DMS79 (cell line): ENCODE data around the gene MAN1C1.
"Not testable (repeated sequence)": the region's sequence is repeated elsewhere in the genome, so short reads cannot be mapped to it uniquely, and the experiment has no call there.

Source experiments
- DNase-seq: peaks from one replicate; lab custom pipeline; 2025; lab: John Stamatoyannopoulos, UW

The MAN1C1 gene

DNA sequence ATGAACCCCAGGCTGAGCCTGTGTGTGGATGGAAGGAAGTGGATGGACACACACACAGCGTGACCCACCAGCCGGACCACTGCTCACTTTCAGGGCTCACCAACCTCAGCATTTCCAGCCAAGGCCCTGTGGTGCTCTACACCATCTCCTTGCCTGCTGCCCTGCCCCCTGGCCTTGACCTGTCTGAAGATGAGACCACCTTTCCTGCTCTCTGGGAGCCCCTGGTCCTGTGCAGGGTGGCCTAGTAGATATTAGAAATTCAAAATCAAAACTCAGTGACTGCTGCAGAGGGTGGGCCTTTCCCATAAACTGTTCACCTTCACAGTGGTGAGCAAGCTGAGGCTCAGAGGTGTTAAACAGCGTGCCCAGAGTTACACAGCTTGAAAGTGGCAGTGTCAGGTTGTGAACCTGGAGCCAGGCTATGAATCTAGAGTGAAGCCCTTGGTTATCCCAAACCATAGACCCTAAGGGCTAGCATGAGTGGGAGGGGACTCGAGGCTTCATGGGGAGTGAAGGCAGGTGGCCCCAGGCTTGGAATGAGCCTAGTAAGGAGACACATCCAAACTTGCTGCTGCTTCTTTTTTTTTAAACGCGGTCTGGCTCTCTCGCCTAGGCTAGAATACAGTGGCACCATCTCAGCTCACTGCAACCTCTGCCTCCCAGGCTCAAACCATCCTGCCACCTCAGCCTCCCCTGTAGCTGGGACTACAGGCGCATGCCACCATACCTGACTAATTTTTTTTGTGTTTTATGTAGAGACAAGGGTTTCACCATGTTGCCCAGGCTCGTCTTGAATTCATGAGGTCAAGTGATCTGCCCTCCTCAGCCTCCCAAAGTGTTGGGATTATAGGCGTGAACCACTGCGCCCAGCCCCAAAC lies 41.5 kb downstream of the MAN1C1 start:
- DNase-seq: no peak

DNA sequence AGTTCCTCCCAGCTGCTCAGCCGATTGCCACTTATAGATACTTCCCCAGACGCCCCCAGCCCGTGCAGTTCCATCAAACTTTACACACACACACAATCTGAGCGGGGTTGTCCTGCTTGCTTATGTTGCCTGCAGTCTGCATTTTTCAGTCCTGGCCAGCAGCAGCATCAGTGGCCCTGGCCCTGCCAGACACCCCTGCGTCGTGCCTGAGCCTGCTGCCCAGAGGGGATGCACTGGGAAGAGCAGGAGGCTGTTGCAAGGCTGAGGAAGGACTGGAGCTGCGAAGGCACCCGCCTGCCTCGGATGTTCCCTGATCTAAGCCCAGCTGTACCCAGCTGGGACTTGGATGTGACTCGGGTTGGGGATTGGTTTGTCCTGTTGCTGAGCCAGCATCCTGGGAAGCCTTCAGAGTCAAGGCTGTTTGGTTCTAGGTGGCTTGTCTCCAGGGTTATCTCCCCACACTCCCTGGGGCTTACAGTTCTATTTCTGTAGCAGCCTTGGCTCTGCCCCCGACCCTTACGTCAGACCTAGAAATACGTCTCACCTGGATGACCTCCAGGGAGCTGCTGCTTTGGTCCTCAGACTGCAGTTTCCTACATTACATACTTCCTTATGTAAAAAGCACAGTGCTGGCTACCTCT lies 42.3 kb downstream of the MAN1C1 start:
- DNase-seq: no peak

DNA sequence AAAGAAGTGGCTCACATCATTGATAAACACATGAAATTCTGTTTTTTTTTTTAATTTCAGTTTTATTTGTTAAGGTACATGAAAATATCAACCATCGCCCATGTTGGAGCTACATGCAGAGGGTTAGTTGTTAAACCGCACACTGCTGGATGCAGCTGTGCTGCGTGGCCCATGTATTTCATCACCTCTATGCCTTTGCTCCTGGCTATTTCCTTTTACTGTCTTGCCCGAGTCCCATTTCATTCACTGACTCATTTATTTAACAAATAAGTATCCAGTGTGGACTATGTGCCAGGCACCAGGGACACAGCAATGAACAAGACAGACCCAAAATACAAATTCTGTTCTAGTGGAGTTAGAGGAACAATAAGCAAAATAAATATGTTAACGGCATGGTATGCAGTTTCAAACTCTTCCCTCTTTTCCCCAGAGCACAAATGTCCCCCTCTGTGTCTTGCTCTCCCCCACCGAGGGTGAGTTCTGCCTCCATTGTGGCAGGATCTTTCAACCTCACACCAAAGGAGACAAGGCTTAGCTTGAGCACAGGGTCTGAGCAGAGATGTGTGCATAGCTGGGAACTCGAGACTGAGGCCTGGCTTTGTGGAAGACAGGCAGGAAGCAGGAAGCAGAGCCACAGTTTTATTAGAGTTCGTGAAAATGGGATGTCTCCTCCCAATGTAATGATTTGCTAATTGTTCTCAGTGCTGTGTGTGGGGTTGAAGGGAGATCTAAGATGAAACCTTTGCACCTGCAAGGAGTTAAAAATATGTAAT lies 44.6 kb downstream of the MAN1C1 start:
- DNase-seq: no peak

DNA sequence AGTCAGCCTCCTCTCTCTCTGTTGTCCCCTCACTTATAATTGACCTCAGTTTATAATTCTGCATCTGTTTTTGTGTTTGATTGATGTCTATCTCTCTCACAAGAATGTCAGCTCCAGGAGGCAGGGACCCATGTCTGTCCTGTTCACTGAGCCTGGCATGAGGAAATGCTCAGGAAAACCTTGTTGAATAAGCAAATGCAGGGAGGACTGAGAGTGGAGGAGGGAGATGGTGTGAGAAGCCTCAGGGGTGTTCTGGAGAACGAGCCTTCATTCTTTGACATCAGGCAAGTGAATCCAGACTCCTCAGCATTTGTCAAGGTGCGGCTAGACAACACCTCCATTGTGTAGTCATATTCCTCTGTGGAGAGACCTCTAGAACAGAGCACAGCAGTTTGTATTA lies 45.5 kb downstream of the MAN1C1 start:
- DNase-seq: no peak

DNA sequence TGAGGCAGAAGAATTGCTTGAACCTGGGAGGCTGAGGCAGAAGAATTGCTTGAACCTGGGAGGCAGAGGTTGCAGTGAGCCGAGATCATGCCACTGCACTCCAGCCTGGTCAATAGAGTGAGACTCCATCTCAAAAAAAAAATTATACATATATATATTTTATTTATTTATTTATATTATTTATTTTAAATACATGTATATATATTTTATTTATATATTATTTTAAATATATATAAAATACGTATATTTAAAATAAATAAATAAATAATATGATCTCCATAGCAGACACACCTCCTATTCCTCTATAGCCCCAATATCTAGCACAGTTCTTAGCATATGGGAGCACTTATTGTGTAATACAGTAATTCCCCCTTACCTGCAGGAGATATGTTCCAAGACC lies 46.4 kb downstream of the MAN1C1 start:
- not testable (repeated sequence) for DNase-seq

DNA sequence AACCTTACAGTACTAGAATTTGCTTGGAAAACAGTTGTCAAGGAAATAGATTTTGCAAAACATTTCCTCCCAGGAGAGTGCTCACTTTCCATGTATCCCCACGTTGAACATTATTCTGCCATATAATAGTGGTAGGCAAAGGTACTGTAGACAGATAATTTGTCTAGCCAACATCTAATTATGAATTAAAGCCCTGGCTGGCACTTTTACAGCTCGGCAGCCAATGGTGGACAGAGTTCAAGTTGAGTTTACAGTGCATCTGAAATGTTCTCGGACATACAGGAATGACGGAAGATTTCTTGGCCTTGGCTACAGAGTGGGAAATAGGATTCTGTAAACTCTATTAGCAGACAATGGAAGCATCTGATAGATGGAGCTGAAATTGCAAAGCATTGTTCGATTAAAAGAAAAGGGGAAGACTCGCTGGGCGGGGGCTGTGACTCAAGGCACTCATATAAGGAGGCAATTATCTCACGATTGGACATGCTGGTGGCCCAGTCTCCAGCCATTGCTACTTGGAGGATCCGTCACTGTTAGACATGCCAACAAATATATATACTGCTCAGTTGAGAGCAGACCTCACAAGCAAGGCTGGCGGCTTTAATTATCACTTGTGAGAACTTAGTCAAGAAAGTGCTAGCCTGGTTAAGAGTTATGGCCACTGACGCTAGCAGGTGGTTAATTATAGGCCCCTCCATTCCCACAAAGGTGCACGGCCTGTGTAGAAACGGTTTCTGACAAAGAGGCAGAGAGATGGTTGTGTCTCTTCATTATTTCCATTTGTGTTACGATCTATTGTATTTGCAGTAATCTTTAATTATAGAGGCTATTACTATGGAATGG lies 48.0 kb downstream of the MAN1C1 start:
- DNase-seq: no peak

DNA sequence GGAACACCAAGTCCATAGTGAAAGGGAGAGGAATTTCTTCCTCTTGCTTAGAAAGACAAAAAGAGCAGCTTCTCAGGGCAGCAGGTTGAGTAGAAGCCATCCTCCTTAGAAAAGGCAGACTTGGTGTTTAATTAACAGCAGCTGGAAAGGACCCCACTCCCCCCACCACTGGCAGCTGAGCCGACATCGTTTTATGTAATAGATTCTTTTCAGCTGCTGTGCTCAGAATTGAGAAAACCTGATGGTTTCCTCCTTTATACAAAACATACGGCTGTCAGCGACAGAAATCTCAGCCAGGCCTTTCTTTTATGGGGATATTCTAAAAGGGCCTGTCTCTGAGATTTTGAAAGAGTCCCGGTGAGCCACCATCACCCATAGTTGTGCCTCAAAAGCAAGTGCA lies 49.9 kb downstream of the MAN1C1 start:
- DNase-seq: no peak

DNA sequence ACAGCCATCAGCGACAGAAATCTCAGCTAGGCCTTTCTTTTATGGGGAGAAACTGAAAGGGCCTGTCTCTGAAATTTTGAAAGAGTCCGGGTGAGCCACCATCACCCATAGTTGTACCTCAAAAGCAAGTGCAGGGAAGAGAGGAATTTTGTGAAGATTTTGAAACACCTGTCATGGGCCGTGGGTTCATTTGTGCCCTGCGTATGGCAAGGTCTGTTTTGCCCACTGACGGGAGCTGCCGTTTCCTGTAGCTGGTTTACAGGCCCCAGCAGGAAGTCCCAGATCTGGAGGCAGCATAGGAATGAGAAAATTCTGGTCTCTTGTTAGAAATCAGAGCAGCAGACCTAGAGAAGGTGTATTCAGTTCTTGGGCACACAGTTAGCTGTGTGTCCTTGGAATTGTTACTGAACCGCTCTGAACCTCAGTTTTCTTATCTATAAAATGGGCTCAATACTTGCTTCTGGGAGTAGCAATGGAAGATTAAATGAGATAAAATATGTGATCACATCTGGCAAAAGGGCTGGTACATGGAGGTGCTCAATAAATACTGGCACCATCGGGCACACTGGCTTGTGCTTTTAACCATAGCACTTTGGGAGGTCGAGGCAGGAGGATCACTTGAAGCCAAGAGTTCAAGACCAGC lies 52.5 kb downstream of the MAN1C1 start:
- no peak for DNase-seq

DNA sequence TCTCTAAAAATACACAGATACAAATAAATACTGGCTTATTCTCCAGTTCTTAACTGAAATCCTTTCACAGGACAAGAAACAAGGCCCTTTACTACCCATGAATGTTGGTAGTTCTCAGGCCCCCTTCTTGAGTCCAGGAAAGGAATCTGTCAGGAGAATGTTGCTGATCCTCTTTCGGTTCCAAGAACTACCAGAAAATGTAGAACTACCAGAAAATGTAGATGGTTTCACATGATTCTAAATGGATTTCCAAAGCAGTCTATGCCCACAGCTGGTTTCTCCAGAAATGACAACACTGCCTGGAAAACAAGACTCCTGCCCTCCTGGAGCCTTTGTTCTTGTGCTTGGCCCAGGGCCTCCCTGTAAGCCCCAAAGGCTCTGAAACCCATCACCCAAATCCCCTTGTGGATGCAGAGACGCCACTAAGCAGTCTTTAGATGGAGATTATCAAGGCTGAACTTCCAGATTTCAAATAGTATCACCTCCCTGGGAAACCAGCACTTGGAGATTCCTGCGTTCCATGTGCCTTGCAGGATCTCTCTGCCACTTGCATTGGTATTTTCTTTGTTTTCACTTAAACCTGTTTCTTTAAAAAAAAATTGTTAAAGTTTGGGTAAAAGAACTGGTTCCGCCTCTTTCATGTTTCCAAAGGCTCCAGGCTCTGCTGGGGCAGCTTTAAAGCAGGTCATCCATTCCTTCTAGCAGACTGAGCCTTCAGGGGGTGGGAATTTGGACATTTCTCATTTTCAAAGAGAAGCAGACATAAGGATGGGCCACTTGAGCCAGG lies 53.4 kb downstream of the MAN1C1 start:
- no peak for DNase-seq

DNA sequence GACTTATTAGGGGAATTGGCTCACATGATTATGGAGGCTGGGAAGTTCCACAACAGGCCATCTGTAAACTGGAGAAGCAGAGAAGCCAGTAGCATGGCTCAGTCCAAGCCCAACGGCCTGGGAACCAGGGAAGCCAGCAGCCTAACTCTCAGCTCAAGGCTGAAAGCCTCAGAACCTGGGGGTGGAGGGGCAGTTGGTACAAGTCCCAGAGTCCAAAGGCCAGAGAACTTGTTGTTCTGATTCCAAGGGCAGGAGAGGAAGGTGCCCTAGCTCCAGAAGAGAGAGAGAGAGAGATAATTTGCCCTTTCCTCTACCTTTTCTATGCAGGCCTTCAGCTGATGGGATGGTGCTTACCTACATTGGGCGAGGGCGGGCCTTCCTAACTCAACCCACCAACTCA lies 55.3 kb downstream of the MAN1C1 start:
- no peak for DNase-seq

DNA sequence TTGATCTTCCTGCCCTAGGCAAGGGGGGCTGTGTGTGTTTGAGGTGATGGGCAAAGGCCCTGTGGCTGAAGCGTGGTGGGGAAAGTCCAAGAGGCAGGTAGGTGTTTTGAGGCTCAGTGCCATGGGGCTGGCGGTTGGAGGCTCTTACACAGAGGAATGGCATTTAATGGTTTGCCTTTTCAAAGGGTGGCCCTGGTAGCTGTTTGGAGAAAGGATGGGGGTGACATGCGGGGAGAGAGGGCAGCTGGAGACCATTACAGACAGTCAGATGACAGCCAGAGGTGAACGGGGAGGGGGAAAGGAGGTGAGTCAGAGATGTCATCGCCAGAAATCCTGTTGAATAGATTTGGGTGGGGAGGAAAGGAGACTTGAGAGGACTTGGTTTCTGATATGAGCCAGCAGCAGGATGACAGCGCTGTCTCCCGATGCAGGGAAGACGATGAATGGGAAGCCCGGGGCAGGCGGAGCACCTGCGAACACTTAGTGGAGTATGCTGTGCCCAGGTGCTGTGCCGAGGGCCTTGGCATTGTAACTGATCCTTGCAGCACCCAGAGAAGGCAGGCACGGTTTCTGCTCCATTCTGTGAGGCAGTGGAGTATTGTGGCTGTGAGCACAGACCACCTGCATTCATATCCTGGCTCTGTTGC lies 56.3 kb downstream of the MAN1C1 start:
- DNase-seq: no peak

DNA sequence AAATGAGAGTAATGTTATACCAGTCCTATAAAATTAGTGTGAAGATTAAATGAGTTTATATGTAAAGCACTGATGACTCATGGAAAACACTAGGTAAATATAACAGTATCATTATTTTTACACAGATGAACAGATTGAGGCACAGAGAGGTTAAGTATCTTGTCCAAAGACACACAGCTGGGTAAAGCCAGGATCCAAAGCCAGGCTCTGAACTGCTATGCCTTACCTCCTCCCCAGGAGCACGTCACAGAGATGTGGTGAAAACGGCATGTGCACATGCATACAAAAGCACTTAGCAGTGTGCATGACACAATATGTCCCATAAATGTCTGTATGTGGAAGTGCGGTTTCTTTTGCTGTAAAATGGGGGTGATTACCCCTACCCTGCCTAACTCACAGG lies 56.9 kb downstream of the MAN1C1 start:
- DNase-seq: no peak

DNA sequence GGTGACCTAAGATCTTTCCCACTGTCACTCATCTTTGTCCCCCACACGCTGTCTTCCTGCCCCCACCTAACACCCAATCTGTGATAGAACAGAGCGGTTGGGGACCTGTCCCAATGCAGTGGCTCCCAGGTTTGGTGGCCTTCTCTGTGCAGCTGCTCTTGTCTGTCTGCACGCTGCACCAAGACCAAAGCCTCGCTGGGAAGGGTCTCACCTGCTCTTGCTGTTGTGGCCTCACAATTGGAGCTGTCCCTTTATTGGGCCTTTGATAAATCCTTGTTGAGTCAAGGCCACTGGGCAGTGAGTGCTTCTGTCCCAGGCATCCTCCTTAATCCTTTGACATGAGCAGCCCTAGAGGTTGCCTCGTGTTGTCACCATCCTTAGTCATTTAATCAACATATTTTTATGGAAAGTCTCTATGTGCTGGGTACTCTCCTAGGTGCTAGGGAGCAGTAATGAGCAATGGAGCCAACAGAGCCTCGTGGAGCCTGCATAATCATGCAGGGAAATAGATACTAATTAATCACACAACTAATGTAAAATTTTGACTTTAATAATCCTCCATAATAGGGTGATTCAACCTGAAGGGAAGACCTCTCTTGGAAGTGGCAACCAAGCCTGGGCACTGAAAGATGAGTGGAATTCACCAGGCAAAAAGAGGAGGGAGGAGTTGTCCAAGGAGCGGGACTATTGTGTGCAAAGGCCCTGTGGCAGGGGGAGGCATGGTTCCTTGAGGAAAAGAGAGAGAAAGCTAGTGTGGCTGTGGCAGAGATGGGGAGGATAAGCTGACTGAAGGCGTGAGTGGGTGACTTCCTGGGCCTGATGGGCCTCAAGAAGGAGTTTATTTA lies 57.6 kb downstream of the MAN1C1 start:
- DNase-seq: no peak

DNA sequence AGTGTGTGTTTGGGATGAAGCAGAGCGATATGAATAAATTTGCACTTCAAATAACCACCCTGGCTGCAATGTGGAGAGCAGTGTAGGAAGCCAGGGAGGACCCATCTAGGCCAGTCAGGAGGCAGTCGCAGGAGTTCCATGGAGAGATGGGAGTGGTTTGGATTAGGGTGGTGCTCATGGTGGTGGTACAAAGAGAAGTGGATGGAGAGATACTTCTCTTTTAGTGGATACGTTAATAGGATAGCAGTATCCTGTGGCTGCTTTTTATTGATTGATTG lies 58.2 kb downstream of the MAN1C1 start:
- no peak for DNase-seq

DNA sequence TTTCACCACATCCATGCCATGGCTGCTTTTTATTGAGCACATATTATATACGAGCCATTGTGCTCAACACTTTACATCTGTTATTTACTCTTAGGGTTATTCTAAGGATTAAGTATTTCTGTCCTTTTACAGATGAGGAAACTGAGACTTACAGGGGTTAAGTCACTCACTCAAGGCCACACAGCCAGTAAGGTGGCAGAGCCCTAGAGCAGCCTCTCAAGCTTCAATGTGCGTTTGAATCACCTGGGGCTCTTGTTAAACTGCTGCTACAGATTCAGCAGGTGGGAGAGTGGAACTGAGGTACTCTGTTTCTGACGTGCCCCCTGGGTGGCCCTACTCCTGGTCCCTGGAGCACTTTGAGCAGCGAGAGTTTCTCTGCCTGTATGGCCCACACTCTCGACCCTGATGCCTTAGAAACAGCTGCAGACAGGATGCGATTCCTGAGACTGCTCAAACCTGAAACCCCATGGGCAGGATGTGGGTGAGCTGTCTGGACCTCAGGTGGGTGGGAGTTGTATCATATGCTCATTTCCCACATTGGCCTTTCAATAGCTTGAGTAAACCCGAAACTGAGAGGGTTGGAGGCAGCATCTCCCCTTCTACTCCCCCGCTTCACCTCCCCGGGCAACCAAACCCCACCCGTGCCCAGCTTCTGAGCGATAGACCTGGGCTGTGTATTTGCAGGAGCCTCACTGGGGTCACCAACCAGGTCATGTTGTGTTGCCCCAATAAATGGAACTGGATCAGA lies 59.3 kb downstream of the MAN1C1 start:
- no peak for DNase-seq

DNA sequence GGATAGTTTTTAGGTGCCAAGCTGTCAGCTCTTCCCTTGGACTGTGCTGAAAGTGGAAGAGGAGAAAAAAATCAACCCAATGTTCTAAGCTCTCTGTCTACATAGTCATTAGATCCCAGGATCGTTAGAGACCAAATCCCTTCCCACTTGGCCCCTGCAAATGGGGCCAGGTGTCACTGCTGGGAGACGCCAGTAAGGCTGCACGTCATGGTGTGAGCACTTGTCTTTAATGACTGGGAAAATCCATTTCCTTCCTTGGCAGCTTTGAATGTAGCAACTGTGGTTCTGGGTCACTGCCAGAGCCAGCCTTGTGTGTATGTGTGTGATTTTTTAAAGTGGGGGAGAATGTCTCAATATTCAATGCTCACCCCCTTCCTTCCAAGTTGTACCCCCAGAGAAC lies 59.9 kb downstream of the MAN1C1 start:
- peak; percentile 85 for DNase-seq

DNA sequence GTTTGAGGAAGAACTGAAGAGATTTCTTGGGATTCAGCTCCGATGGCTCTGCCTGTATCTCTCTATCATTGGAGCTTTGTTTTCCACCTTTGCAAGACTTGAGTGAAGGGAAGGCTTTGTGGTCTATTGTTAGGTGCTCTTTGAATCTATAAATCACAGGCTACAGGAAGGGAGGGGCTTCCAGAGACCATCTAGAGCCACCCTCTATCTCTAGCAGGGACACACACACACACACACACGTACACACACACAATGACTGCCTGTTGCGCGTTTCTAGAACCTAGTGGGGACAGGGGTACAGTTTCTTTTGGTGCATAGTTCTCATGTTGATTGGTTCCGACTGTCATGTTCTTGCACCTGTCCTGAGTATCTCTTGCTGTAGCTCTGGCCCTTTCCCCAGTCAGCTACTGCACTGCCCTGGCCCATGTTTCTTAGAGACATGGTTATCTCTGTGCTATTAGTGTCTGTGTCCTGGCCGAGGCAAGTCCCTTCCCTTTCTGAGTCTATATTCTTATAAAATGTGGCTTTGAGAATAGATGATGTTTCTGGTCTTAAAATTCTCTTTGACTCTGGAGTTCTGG lies 60.7 kb downstream of the MAN1C1 start:
- no peak for DNase-seq

DNA sequence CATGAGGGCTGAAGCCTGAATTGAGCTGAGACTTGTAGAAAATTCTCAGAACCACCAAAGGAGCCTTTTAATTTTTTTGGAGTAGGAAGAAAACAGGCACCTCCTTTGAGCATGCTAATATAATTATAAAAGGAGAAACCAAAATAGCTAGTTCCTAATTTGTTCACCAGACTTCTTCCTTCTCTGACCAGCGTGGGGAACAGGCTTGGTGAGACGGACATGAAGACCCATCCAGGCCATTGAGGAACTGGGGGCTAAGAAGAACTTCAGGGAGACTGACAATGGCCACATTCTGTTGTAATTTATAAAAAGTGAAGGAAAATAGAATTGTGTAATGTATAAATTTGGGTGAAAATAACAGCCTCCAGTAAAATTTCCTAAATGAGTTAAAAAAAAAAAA lies 62.6 kb downstream of the MAN1C1 start:
- no peak for DNase-seq
